K562 (cell line): Measurements from ENCODE around the gene OR56A4. TPM values are rescaled to one million over a fixed set of nuclear protein-coding genes. Genes with fewer than 3 reads are reported as not detected.

Experiments used
- ATAC-seq: fragments of 200-7000 bp; cut with Tn5 transposase; 3 replicates; pipeline ENCODE4 v1.9.1; 2020; ENCODE audit warnings: moderate library complexity
- BruUV-seq: library from RNA; stranded (reverse); fragments of 400-500 nt; replicated peaks from 2 replicates; lab custom pipeline; 2021; lab: Mats Ljungman, UMichigan
- CTCF ChIA-PET: fragments of 300-600 bp; formaldehyde crosslinking; extraction: SDS; loops from one replicate; lab custom pipeline; 2021; ENCODE audit warnings: low intra/inter-chr PET ratio; lab: Yijun Ruan, JAX
- POLR2A ChIA-PET: fragments of 300-600, 350-650 bp; sonication (Branson Sonifier 250); formaldehyde crosslinking; extraction: SDS; loops from one replicate; lab custom pipeline; 2021; ENCODE audit warnings: antibody characterized with exemption, inconsistent platforms; lab: Yijun Ruan, JAX
- DNase-seq, 4 experiments: peaks; one replicate each; pipeline versions ENCODE4 v3.0.0 to v3.0.0-alpha.2; 2011 to 2018; ENCODE audit warnings: low spot score in 3 of 4, mixed read lengths in 3 of 4; ENCODE audit errors: extremely low read depth in 1 of 4
- FAIRE-seq: peaks from 2 replicates; lab custom pipeline; 2011; peaks lifted over from hg19 to GRCh38; lab: Jason Lieb, UNC
- H2AFZ ChIP-seq: 2 replicates; pipeline ENCODE4 v1.6.0; 2011; ENCODE audit warnings: low read depth, low read length, control low read depth, inconsistent platforms
- H3K27ac ChIP-seq: fragments of 200-600 bp; 3 replicates; pipeline ENCODE4 v1.8.0; 2011; ENCODE audit warnings: low read depth, mild to moderate bottlenecking, control low read depth, inconsistent platforms, low read length, moderate library complexity, mixed read lengths; ENCODE audit errors: extremely low read depth
- H3K27me3 ChIP-seq, 2 experiments: fragments of 300-600 bp in 1 of 2; 2 replicates in 1 of 2; 3 replicates in 1 of 2; pipeline versions ENCODE4 v1.6.0 to v1.8.0; 2011; ENCODE audit warnings: inconsistent platforms in 2 of 2, low read length in 2 of 2, mild to moderate bottlenecking in 1 of 2, mixed read lengths in 1 of 2, moderate library complexity in 1 of 2; ENCODE audit not compliant: control insufficient read depth in 2 of 2, insufficient read depth in 2 of 2
- H3K36me3 ChIP-seq: fragments of 300-600 bp; 3 replicates; pipeline ENCODE4 v1.8.0; 2011; ENCODE audit warnings: mild to moderate bottlenecking, low read length, inconsistent platforms; ENCODE audit not compliant: control insufficient read depth, insufficient read depth
- H3K4me1 ChIP-seq, 2 experiments: fragments of 200-600 bp in 1 of 2; replicated peaks in 1 of 2; 2 replicates in 1 of 2; 3 replicates in 1 of 2; pipeline versions ENCODE4 v1.5.1 to v1.8.0; 2011; ENCODE audit warnings: inconsistent platforms in 2 of 2, low read length in 2 of 2, mild to moderate bottlenecking in 1 of 2, mixed read lengths in 1 of 2, moderate library complexity in 1 of 2; ENCODE audit not compliant: control insufficient read depth in 2 of 2, insufficient read depth in 2 of 2
- H3K4me2 ChIP-seq: 2 replicates; pipeline ENCODE4 v1.6.1; 2011; ENCODE audit warnings: low read length, control low read depth, inconsistent platforms, mixed read lengths; ENCODE audit not compliant: insufficient read depth
- H3K4me3 ChIP-seq: fragments of 200-600 bp; sonication (generic), shearing (Covaris generic); 2 replicates; pipeline ENCODE4 v1.5.1; 2016; ENCODE audit warnings: control low read depth, inconsistent platforms
- H3K79me2 ChIP-seq: fragments of 200-600 bp; 3 replicates; pipeline ENCODE4 v1.8.0; 2011; ENCODE audit warnings: low read length, inconsistent platforms; ENCODE audit not compliant: control insufficient read depth, insufficient read depth
- H3K9ac ChIP-seq, 2 experiments: 2 replicates each; pipeline versions ENCODE4 v1.6.0 to v1.6.1; 2011; ENCODE audit warnings: low read depth in 2 of 2, low read length in 2 of 2, control low read depth in 1 of 2, inconsistent platforms in 1 of 2, mild to moderate bottlenecking in 1 of 2, mixed read lengths in 1 of 2; ENCODE audit not compliant: insufficient read depth in 1 of 2
- H3K9me1 ChIP-seq: one replicate; pipeline ENCODE4 v1.6.0; 2011; ENCODE audit warnings: inconsistent platforms, mild to moderate bottlenecking, low read length, moderate library complexity; ENCODE audit not compliant: control insufficient read depth, insufficient read depth
- H3K9me3 ChIP-seq: replicated peaks from 2 replicates; pipeline ENCODE4 v1.5.1; 2011; ENCODE audit warnings: low read depth, low read length, inconsistent platforms; ENCODE audit not compliant: control insufficient read depth, insufficient read depth
- H4K20me1 ChIP-seq: replicated peaks from 2 replicates; pipeline ENCODE4 v1.6.1; 2011; ENCODE audit warnings: low read length, inconsistent platforms, mixed read lengths; ENCODE audit not compliant: control insufficient read depth, insufficient read depth
- DMBX1 ChIP-seq: fragments of 250-450 bp; sonication (Bioruptor Pico); IDR thresholded peaks from 2 replicates; pipeline ENCODE4 v1.8.0; 2022; ENCODE audit warnings: inconsistent platforms, mild to moderate bottlenecking, moderate library complexity, borderline replicate concordance
- FIP1L1 ChIP-seq: fragments of 200-400 bp; formaldehyde crosslinking; IDR thresholded peaks from 2 replicates; pipeline ENCODE4 v1.6.1; 2018; ENCODE audit warnings: mild to moderate bottlenecking, low read depth, low read length; ENCODE audit not compliant: poor library complexity, severe bottlenecking
- HIVEP1 ChIP-seq: fragments of 250-450 bp; sonication (Bioruptor Pico); IDR thresholded peaks from 2 replicates; pipeline ENCODE4 v1.4.0; 2020; ENCODE audit warnings: mild to moderate bottlenecking
- KDM4B ChIP-seq, 2 experiments: fragments of 450-650 bp in 1 of 2; sonication (generic) in 1 of 2; IDR thresholded peaks; 2 replicates each; pipeline ENCODE4 v1.6.1; 2016 to 2017; ENCODE audit warnings: borderline replicate concordance in 2 of 2, antibody characterized with exemption in 1 of 2, low read depth in 1 of 2, mild to moderate bottlenecking in 1 of 2
- L3MBTL2 ChIP-seq: fragments of 450-650 bp; IDR thresholded peaks from 2 replicates; pipeline ENCODE4 v1.6.1; 2016; ENCODE audit warnings: mild to moderate bottlenecking, moderate library complexity
- MCM5 ChIP-seq: fragments of 450-650 bp; IDR thresholded peaks from 2 replicates; pipeline ENCODE4 v1.6.1; 2016; ENCODE audit warnings: low read depth
- NUFIP1 ChIP-seq: fragments of 450-650 bp; IDR thresholded peaks from 2 replicates; pipeline ENCODE4 v1.6.1; 2018; ENCODE audit not compliant: partially characterized antibody
- PHF8 ChIP-seq: fragments of 200-600 bp; sonication (generic); IDR thresholded peaks from 2 replicates; pipeline ENCODE4 v1.6.1; 2012; ENCODE audit warnings: mixed run types, mild to moderate bottlenecking, inconsistent platforms, low read length, moderate library complexity, borderline replicate concordance
- ZNF445 ChIP-seq: fragments of 250-450 bp; sonication (Bioruptor Pico); IDR thresholded peaks from 2 replicates; pipeline ENCODE4 v1.4.0; 2020; ENCODE audit warnings: low read depth, mild to moderate bottlenecking, moderate library complexity
- ZNF79 ChIP-seq: fragments of 250-450 bp; sonication (Bioruptor Pico); IDR thresholded peaks from 2 replicates; pipeline ENCODE4 v1.4.0; 2020; ENCODE audit warnings: low read depth, mild to moderate bottlenecking, moderate library complexity
- WGBS: fragments of 100-300 bp; shearing (Covaris generic); methylation state at CpG from one replicate; pipeline ENCODE4 v1.1.6; 2016; ENCODE audit warnings: low coverage, mixed read lengths; ENCODE audit not compliant: insufficient coverage; ENCODE audit errors: missing lambda C conversion rate; 5-methylcytosine and 5-hydroxymethylcytosine counted together
- in situ Hi-C: fragments of 300-500 bp; cut with MboI; formaldehyde crosslinking; loops from 4 replicates; pipeline ENCODE4 v1.15.0; 2018; ENCODE audit warnings: inconsistent platforms, mixed read lengths
- intact Hi-C: fragments of 100-400 bp; cut with micrococcal nuclease; formaldehyde crosslinking; loops from 2 replicates; pipeline ENCODE4 v1.14.2; 2022
- polyA plus RNA-seq, 8 experiments: library from polyadenylated mRNA; depleted of rRNA in 4 of 8; stranded (reverse) in 5 of 8; unstranded in 3 of 8; fragments of >200 nt; fragmentation: Nextera tagmentation in 2 of 8; fragmentation: Illumina TruSeq in 1 of 8; extraction: Ambion mirVana in 2 of 8; extraction: Trizol in 1 of 8; gene quantifications; 2 replicates each; pipeline versions ENCODE4 v1.2.1 to v1.2.3, GENCODE V29; 2011 to 2014; ENCODE audit warnings: inconsistent platforms in 1 of 8, missing spikeins in 1 of 8
- total RNA-seq, 7 experiments: library from RNA; depleted of rRNA in 6 of 7; stranded (reverse); fragments of >200 nt in 6 of 7; fragmentation: Illumina TruSeq in 2 of 7; extraction: Trizol in 2 of 7; gene quantifications; 2 replicates each; pipeline versions ENCODE4 v1.2.1 to v1.2.3, GENCODE V29; 2011 to 2021; ENCODE audit warnings: low replicate concordance in 1 of 7
- TF ChIP-seq, protein P1 (sequence below): fragments of 250-450 bp; sonication (Bioruptor Pico); IDR thresholded peaks from 2 replicates; pipeline ENCODE4 v1.4.0; 2020
- TF ChIP-seq, protein P2 (sequence below): fragments of 450-650 bp; IDR thresholded peaks from 2 replicates; pipeline ENCODE4 v1.6.1; 2016; ENCODE audit warnings: borderline replicate concordance
- TF ChIP-seq, protein P3 (sequence below): sonication (generic); formaldehyde crosslinking; IDR thresholded peaks from 2 replicates; pipeline ENCODE4 v1.8.0; 2022; ENCODE audit warnings: mild to moderate bottlenecking, missing genetic modification reagents, borderline replicate concordance

OR56A4 gene
- total and polyA plus RNA-seq, 9 of the 15 experiments (the other 6 are each of a cell fraction or from before 2014, with no cell fraction given), result not detected

DNA sequence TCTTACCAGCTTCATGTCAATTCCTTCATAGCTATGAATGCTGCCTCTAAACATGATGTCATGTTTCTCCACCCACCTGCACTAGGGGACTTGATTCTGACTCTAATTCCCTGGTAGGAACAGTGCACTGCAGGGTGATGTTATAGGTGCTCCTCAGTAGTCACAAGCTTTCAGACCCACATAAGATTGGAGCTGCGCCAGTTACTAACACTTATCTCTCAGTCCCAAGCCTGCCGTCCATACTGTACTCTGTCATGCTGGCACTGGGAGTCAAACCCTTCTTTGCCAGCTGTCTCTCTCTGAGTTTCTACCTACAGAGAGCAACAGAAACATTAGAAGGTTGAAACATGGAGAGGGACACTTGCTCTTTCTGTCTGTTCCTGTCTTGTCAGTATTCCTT is 18.3 kb upstream of the OR56A4 start:
- Histone ChIP-seq H3K9me3 (no peaks in the 10 kb centered on the region), H3K9me1 (no peaks in the 10 kb centered on the region), H3K4me1 (no peaks in the 10 kb centered on the region), H3K9ac (no peak overlapping the region), H3K27me3 (no peaks in the 10 kb centered on the region), H3K27ac (no peak overlapping the region), H2AFZ (no peak overlapping the region), H3K79me2 (no peaks in the 10 kb centered on the region), H3K4me2 (no peak overlapping the region), H3K4me3 (no peak overlapping the region), H3K36me3 (no peaks in the 10 kb centered on the region), H4K20me1 (no peaks in the 10 kb centered on the region)
- ATAC-seq, result no peak
- DNase-seq, result no peak
- ChIA-PET POLR2A (interaction anchor here (0.7 kb wide), 1 partner anchor 243 kb away, joined by 3 read pairs; no protein-coding TSS in a partner anchor), CTCF (interaction anchor here (1.3 kb wide), 1 partner anchor 291 kb away, joined by 5 read pairs; no protein-coding TSS in a partner anchor)
- intact Hi-C loops, result no loop called here
- in situ Hi-C loops, result no loop called here
- no peak for FAIRE-seq
- no TSS peak for BruUV-seq
- WGBS, result 0% methylated on average over 2 of the region's 2 CpGs
- TF ChIP-seq FIP1L1 (no peak), PHF8 (no peak), ZNF79 (CRISPR knock-in tag) (no peak), NUFIP1 (no peak), KDM4B (IDR thresholded peaks at IDR 0.05; ENCODE audit: borderline replicate concordance in 2 of 2, low read depth in 1 of 2) (no peak), MCM5 (no peak), ZNF445 (CRISPR knock-in tag) (no peak), DMBX1 (CRISPR knock-in tag) (no peak), HIVEP1 (CRISPR knock-in tag) (no peak), L3MBTL2 (no peak)
- TF ChIP-seq, protein P1, sequence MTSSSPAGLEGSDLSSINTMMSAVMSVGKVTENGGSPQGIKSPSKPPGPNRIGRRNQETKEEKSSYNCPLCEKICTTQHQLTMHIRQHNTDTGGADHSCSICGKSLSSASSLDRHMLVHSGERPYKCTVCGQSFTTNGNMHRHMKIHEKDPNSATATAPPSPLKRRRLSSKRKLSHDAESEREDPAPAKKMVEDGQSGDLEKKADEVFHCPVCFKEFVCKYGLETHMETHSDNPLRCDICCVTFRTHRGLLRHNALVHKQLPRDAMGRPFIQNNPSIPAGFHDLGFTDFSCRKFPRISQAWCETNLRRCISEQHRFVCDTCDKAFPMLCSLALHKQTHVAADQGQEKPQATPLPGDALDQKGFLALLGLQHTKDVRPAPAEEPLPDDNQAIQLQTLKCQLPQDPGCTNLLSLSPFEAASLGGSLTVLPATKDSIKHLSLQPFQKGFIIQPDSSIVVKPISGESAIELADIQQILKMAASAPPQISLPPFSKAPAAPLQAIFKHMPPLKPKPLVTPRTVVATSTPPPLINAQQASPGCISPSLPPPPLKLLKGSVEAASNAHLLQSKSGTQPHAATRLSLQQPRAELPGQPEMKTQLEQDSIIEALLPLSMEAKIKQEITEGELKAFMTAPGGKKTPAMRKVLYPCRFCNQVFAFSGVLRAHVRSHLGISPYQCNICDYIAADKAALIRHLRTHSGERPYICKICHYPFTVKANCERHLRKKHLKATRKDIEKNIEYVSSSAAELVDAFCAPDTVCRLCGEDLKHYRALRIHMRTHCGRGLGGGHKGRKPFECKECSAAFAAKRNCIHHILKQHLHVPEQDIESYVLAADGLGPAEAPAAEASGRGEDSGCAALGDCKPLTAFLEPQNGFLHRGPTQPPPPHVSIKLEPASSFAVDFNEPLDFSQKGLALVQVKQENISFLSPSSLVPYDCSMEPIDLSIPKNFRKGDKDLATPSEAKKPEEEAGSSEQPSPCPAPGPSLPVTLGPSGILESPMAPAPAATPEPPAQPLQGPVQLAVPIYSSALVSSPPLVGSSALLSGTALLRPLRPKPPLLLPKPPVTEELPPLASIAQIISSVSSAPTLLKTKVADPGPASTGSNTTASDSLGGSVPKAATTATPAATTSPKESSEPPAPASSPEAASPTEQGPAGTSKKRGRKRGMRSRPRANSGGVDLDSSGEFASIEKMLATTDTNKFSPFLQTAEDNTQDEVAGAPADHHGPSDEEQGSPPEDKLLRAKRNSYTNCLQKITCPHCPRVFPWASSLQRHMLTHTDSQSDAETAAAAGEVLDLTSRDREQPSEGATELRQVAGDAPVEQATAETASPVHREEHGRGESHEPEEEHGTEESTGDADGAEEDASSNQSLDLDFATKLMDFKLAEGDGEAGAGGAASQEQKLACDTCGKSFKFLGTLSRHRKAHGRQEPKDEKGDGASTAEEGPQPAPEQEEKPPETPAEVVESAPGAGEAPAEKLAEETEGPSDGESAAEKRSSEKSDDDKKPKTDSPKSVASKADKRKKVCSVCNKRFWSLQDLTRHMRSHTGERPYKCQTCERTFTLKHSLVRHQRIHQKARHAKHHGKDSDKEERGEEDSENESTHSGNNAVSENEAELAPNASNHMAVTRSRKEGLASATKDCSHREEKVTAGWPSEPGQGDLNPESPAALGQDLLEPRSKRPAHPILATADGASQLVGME (CRISPR knock-in tag), result no peak
- TF ChIP-seq, protein P2, sequence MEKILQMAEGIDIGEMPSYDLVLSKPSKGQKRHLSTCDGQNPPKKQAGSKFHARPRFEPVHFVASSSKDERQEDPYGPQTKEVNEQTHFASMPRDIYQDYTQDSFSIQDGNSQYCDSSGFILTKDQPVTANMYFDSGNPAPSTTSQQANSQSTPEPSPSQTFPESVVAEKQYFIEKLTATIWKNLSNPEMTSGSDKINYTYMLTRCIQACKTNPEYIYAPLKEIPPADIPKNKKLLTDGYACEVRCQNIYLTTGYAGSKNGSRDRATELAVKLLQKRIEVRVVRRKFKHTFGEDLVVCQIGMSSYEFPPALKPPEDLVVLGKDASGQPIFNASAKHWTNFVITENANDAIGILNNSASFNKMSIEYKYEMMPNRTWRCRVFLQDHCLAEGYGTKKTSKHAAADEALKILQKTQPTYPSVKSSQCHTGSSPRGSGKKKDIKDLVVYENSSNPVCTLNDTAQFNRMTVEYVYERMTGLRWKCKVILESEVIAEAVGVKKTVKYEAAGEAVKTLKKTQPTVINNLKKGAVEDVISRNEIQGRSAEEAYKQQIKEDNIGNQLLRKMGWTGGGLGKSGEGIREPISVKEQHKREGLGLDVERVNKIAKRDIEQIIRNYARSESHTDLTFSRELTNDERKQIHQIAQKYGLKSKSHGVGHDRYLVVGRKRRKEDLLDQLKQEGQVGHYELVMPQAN, result no peak
- TF ChIP-seq, protein P3, sequence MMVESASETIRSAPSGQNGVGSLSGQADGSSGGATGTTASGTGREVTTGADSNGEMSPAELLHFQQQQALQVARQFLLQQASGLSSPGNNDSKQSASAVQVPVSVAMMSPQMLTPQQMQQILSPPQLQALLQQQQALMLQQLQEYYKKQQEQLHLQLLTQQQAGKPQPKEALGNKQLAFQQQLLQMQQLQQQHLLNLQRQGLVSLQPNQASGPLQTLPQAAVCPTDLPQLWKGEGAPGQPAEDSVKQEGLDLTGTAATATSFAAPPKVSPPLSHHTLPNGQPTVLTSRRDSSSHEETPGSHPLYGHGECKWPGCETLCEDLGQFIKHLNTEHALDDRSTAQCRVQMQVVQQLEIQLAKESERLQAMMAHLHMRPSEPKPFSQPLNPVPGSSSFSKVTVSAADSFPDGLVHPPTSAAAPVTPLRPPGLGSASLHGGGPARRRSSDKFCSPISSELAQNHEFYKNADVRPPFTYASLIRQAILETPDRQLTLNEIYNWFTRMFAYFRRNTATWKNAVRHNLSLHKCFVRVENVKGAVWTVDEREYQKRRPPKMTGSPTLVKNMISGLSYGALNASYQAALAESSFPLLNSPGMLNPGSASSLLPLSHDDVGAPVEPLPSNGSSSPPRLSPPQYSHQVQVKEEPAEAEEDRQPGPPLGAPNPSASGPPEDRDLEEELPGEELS (CRISPR knock-in tag), result no peak
